Upper lobe of left lung (tissue), 6 donors: Measurements from ENCODE around the gene CATSPERB. TPM values are rescaled to one million over a fixed set of nuclear protein-coding genes. Genes with fewer than 3 reads are reported as not detected.

ENCODE experiments used
- ATAC-seq, 2 donors: fragments of 200-7000 bp; cut with Tn5 transposase; one replicate each; pipeline ENCODE4 v1.9.1; 2022; ENCODE audit warnings: mild to moderate bottlenecking in 2 of 2, moderate library complexity in 2 of 2; ENCODE audit not compliant: low FRiP score in 2 of 2
- DNase-seq, 2 donors: peaks; one replicate each; pipeline ENCODE4 v3.0.0-alpha.2; 2019 to 2020
- H3K27ac ChIP-seq, 4 donors: fragments of 200-600 bp; sonication (generic); one replicate each; pipeline ENCODE4 v1.5.1; 2016 to 2019
- H3K27me3 ChIP-seq, 4 donors: fragments of 200-600 bp; sonication (generic); one replicate each; pipeline ENCODE4 v1.5.1; 2017 to 2019
- H3K36me3 ChIP-seq, 4 donors: fragments of 200-600 bp; sonication (generic); one replicate each; pipeline ENCODE4 v1.5.1; 2016 to 2019
- H3K4me1 ChIP-seq, 4 donors: fragments of 200-600 bp; sonication (generic); one replicate each; pipeline ENCODE4 v1.5.1; 2018 to 2019
- H3K4me3 ChIP-seq, 4 donors: fragments of 200-600 bp; sonication (generic); one replicate each; pipeline ENCODE4 v1.5.1; 2017 to 2019; ENCODE audit warnings: mild to moderate bottlenecking in 2 of 4, moderate library complexity in 1 of 4
- H3K9me3 ChIP-seq, 4 donors: fragments of 200-600 bp; sonication (generic); one replicate each; pipeline ENCODE4 v1.5.1; 2018 to 2019
- EP300 ChIP-seq, 4 donors: sonication (generic); formaldehyde crosslinking; IDR thresholded peaks; one replicate each; pipeline ENCODE4 v1.5.1; 2017; ENCODE audit warnings: antibody characterized with exemption in 4 of 4, control low read depth in 2 of 4
- POLR2A ChIP-seq, 4 donors: fragments of 450-650 bp; IDR thresholded peaks; one replicate each; pipeline ENCODE4 v1.5.1; 2016 to 2017; ENCODE audit warnings: antibody characterized with exemption in 4 of 4, mild to moderate bottlenecking in 2 of 4
- POLR2AphosphoS5 ChIP-seq, 2 donors: sonication (generic); formaldehyde crosslinking; IDR thresholded peaks; one replicate each; pipeline ENCODE4 v1.5.1; 2017; ENCODE audit warnings: antibody characterized with exemption in 2 of 2
- WGBS, 2 donors: methylation state at CpG; one replicate each; pipeline ENCODE4 v1.1.5; 2017 to 2018; 5-methylcytosine and 5-hydroxymethylcytosine counted together
- total RNA-seq, 6 donors: library from RNA; depleted of rRNA in 4 of 6; stranded (reverse); fragments of >200 nt in 4 of 6; gene quantifications; one replicate each; pipeline versions ENCODE4 v1.1.0 to v1.2.1, GENCODE V29; 2016 to 2021
- TF ChIP-seq, protein P1 (sequence below), 6 experiments: fragments of 450-650 bp in 4 of 6; fragments of 200-600 bp in 2 of 6; sonication (generic) in 2 of 6; IDR thresholded peaks; one replicate each; pipeline ENCODE4 v1.5.1; 2016 to 2019; ENCODE audit warnings: antibody characterized with exemption in 6 of 6
- donor health status: DM: no; HTN: no; CAD: no; lungs with moderate emphysema.
- donor health status: DM: no; HTN: yes; CAD: no; lungs with severe emphysema.

The CATSPERB gene
- total RNA-seq, 6 donors from 2014 or later: 0.63 to 16.8 (median 3.9) TPM

DNA sequence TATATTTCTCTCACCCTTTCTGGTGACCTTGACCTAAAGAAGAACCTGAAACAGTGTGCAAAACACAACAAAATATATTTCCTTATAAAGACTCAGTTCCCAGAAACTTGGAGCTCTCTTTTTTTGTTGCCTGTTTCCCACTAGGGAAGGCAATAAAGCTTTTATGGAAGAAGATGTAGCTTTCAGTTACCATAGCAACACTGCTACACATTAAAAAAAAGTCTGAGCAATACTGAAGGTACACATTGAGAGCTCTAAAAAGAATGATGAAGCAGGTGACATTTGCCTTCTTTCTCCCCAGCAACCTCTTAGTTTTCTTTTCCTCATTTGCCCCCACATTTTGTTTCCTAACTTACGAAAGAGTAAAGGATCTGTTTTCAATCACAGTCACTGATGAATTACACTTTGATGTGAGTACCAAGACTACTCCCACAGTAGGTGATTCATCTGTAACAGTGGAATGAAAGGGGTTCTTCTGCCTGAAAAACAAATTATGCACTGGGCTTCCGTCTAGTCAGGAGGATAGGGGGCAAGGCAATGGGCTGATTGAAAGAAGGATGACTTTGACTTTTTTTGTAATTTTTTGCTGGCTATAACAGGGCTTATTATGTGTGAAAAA lies 1.1 kb upstream of the CATSPERB start:
- Histone ChIP-seq H3K4me1 (no peaks in the 10 kb centered on the region), H3K9me3 (no peaks in the 10 kb centered on the region), H3K36me3 (no peaks in the 10 kb centered on the region), H3K4me3 (no peak overlapping the region), H3K27me3 (no peaks in the 10 kb centered on the region), H3K27ac (no peak overlapping the region)
- DNase-seq (no peak), ATAC-seq (no peak)
- 38 to 69% methylated on average over 2 of the region's 2 CpGs for WGBS, 2 donors
- TF ChIP-seq POLR2AphosphoS5 (IDR thresholded peaks at IDR 0.05) (no peak), EP300 (IDR thresholded peaks at IDR 0.05) (no peak), POLR2A (IDR thresholded peaks at IDR 0.05) (no peak)
- TF ChIP-seq, protein P1, sequence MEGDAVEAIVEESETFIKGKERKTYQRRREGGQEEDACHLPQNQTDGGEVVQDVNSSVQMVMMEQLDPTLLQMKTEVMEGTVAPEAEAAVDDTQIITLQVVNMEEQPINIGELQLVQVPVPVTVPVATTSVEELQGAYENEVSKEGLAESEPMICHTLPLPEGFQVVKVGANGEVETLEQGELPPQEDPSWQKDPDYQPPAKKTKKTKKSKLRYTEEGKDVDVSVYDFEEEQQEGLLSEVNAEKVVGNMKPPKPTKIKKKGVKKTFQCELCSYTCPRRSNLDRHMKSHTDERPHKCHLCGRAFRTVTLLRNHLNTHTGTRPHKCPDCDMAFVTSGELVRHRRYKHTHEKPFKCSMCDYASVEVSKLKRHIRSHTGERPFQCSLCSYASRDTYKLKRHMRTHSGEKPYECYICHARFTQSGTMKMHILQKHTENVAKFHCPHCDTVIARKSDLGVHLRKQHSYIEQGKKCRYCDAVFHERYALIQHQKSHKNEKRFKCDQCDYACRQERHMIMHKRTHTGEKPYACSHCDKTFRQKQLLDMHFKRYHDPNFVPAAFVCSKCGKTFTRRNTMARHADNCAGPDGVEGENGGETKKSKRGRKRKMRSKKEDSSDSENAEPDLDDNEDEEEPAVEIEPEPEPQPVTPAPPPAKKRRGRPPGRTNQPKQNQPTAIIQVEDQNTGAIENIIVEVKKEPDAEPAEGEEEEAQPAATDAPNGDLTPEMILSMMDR (IDR thresholded peaks at IDR 0.05): no peak

- WGBS, 2 donors: 85 to 86% methylated on average over 5 of the region's 5 CpGs
- no peak for ATAC-seq
Measured at GRCh38 chr14:91732439-91732838, 553 bp upstream of the CATSPERB start.

DNA sequence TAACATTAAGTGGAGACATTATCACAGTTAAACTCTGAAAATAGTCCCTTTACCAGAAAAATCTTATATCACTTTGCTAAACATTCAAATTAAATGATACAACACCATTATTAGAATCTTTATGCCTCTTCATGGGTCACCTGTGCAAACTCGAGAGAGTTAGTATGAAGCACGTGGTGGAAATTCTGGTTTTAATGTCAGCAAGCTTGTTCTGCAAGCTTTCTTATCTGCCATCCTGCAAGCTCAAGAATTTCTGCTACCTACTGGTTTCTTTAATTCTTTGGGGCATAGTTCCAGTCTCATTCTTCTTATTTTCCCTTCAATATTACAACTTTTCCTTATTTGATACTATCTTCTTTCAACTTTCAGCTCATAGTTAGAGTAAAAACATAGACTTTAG lies 868 bp downstream of the CATSPERB start:
- Histone ChIP-seq H3K36me3 (no peaks in the 10 kb centered on the region), H3K4me1 (no peaks in the 10 kb centered on the region), H3K27ac (no peak overlapping the region), H3K4me3 (no peak overlapping the region), H3K9me3 (no peaks in the 10 kb centered on the region), H3K27me3 (no peaks in the 10 kb centered on the region)
- ATAC-seq (no peak), DNase-seq (no peak)
- WGBS, 2 donors: 51 to 68% methylated on average over 2 of the region's 2 CpGs
- TF ChIP-seq POLR2AphosphoS5 (IDR thresholded peaks at IDR 0.05): no peak
- TF ChIP-seq EP300 (IDR thresholded peaks at IDR 0.05): no peak
- TF ChIP-seq, protein P1 (IDR thresholded peaks at IDR 0.05): no peak
- TF ChIP-seq POLR2A (IDR thresholded peaks at IDR 0.05): no peak

More at GRCh38 chr14:91732439-91732838, 553 bp upstream of the CATSPERB start:
- no peaks in the 10 kb centered on the region for H3K4me1 ChIP-seq
- no peaks in the 10 kb centered on the region for H3K36me3 ChIP-seq
- no peak overlapping the region for H3K27ac ChIP-seq
- H3K9me3 ChIP-seq: no peaks in the 10 kb centered on the region
- DNase-seq: no peak
- no peaks in the 10 kb centered on the region for H3K27me3 ChIP-seq
- no peak overlapping the region for H3K4me3 ChIP-seq
- no peak for TF ChIP-seq EP300 (IDR thresholded peaks at IDR 0.05)
- TF ChIP-seq, protein P1 (IDR thresholded peaks at IDR 0.05): no peak
- no peak for TF ChIP-seq POLR2AphosphoS5 (IDR thresholded peaks at IDR 0.05)
- no peak for TF ChIP-seq POLR2A (IDR thresholded peaks at IDR 0.05)

- ATAC-seq (peak in 1 of 2 donors; percentile 42), DNase-seq (no peak)
- WGBS, 2 donors: 76 to 77% methylated on average over 3 of the region's 3 CpGs
- no peaks in the 10 kb centered on the region for H3K36me3 ChIP-seq
- no peak overlapping the region for H3K4me3 ChIP-seq
- no peaks in the 10 kb centered on the region for H3K27me3 ChIP-seq
- TF ChIP-seq EP300 (IDR thresholded peaks at IDR 0.05): no peak
- TF ChIP-seq POLR2A (IDR thresholded peaks at IDR 0.05): no peak
- TF ChIP-seq POLR2AphosphoS5 (IDR thresholded peaks at IDR 0.05): no peak
- TF ChIP-seq, protein P1 (IDR thresholded peaks at IDR 0.05): no peak
- no peaks in the 10 kb centered on the region for H3K4me1 ChIP-seq
- H3K27ac ChIP-seq: no peak overlapping the region
- no peaks in the 10 kb centered on the region for H3K9me3 ChIP-seq
Measured at GRCh38 chr14:91729756-91730155, 2.1 kb downstream of the CATSPERB start.

GRCh38 chr14:91728616-91729183 lies 3.2 kb downstream of the CATSPERB start:
- Histone ChIP-seq H3K27ac (no peak overlapping the region), H3K36me3 (no peaks in the 10 kb centered on the region), H3K9me3 (no peaks in the 10 kb centered on the region), H3K27me3 (no peaks in the 10 kb centered on the region), H3K4me3 (no peak overlapping the region), H3K4me1 (no peaks in the 10 kb centered on the region)
- TF ChIP-seq POLR2A (IDR thresholded peaks at IDR 0.05) (no peak), EP300 (IDR thresholded peaks at IDR 0.05) (no peak)
- TF ChIP-seq, protein P1 (IDR thresholded peaks at IDR 0.05): no peak
- DNase-seq (no peak), ATAC-seq (no peak)
- 65 to 75% methylated on average over 4 of the region's 4 CpGs for WGBS, 2 donors
